Measurements from ENCODE around the gene HECTD1. TPM values are rescaled to one million over a fixed set of nuclear protein-coding genes. Genes with fewer than 3 reads are reported as not detected.

Gene HECTD1
- total and polyA plus RNA-seq, 9 of the 15 experiments (the other 6 are each of a cell fraction or from before 2014, with no cell fraction given): 27.9 to 111 (median 78.1) TPM

DNA sequence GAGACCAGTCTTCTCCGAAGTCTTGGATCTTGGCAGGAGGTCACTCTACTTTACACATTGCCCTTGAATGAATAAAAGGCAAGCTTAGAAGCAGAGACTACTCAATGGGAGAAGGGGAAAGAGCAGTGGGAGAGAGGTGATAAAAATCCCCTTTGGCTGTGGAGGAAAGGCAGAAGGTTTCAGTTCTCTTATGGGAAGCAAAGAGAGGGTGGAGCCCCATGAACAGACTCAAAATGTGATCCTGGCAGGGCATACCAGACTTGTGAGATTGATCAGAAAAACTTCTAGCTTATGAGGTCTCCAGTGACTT lies 49.6 kb upstream of the HECTD1 start:
- Histone ChIP-seq H4K20me1 (replicated peaks; ENCODE audit: control insufficient read depth, insufficient read depth, low read length) (no peaks in the 10 kb centered on the region), H2AFZ (ENCODE audit: low read depth, low read length) (no peak overlapping the region), H3K27me3 (ENCODE audit: control insufficient read depth in 2 of 2, insufficient read depth in 2 of 2, low read length in 2 of 2) (no peaks in the 10 kb centered on the region), H3K4me2 (ENCODE audit: insufficient read depth, low read length) (no peak overlapping the region), H3K4me1 (replicated peaks in 1 of 2; ENCODE audit: control insufficient read depth in 2 of 2, insufficient read depth in 2 of 2, low read length in 2 of 2) (no peaks in the 10 kb centered on the region; a peak in 2 of 5 replicates), H3K27ac (ENCODE audit: extremely low read depth, low read depth, low read length) (no peak overlapping the region), H3K79me2 (ENCODE audit: control insufficient read depth, insufficient read depth, low read length) (no peaks in the 10 kb centered on the region), H3K9ac (ENCODE audit: insufficient read depth in 1 of 2, low read depth in 2 of 2, low read length in 2 of 2) (no peak overlapping the region), H3K4me3 (no peak overlapping the region), H3K9me1 (ENCODE audit: control insufficient read depth, insufficient read depth, low read length) (no peaks in the 10 kb centered on the region), H3K9me3 (replicated peaks; ENCODE audit: control insufficient read depth, insufficient read depth, low read depth, low read length) (no peaks in the 10 kb centered on the region), H3K36me3 (ENCODE audit: control insufficient read depth, insufficient read depth, low read length) (no peaks in the 10 kb centered on the region)
- ATAC-seq: no peak
- WGBS (ENCODE audit: insufficient coverage, low coverage, missing lambda C conversion rate): 67% methylated on average over 1 of the region's 1 CpG
- BruUV-seq (replicated peaks): no TSS peak
- ChIA-PET POLR2A (interaction anchor here (0.6 kb wide), 1 partner anchor 27 kb away, joined by 3 read pairs; no protein-coding TSS in a partner anchor), CTCF (ENCODE audit: low intra/inter-chr PET ratio) (no interaction called here)
- no peak for DNase-seq (ENCODE audit: extremely low read depth in 1 of 4, low spot score in 3 of 4)
- in situ Hi-C loops (cut with MboI) (loop anchor here (5.0 kb wide), 1 partner anchor 45 kb away; no protein-coding TSS in a partner anchor), intact Hi-C loops (cut with micrococcal nuclease) (no loop called here)
- no peak for FAIRE-seq
- TF ChIP-seq TRIM24 (IDR thresholded peaks at IDR 0.05) (no peak), ETV6 (IDR thresholded peaks at IDR 0.05; ENCODE audit: borderline replicate concordance in 1 of 2, low read depth in 2 of 2, low read length in 1 of 2) (no peak), ETV6 (CRISPR knock-in tag; IDR thresholded peaks at IDR 0.05; ENCODE audit: borderline replicate concordance) (no peak), FOXJ3 (CRISPR knock-in tag; IDR thresholded peaks at IDR 0.05) (no peak), MEIS2 (IDR thresholded peaks at IDR 0.05; ENCODE audit: partially characterized antibody) (no peak), ZNF124 (CRISPR knock-in tag; IDR thresholded peaks at IDR 0.05) (no peak), MCM7 (IDR thresholded peaks at IDR 0.05) (no peak), CEBPB (tag; IDR thresholded peaks at IDR 0.05) (no peak), ZEB2 (IDR thresholded peaks at IDR 0.05) (no peak), ZNF174 (CRISPR knock-in tag; IDR thresholded peaks at IDR 0.05) (no peak), ZNF121 (CRISPR knock-in tag; conservative IDR thresholded peaks at IDR 0.05) (no peak), JUNB (CRISPR knock-in tag; conservative IDR thresholded peaks at IDR 0.05) (no peak)
- TF ChIP-seq, protein P1, sequence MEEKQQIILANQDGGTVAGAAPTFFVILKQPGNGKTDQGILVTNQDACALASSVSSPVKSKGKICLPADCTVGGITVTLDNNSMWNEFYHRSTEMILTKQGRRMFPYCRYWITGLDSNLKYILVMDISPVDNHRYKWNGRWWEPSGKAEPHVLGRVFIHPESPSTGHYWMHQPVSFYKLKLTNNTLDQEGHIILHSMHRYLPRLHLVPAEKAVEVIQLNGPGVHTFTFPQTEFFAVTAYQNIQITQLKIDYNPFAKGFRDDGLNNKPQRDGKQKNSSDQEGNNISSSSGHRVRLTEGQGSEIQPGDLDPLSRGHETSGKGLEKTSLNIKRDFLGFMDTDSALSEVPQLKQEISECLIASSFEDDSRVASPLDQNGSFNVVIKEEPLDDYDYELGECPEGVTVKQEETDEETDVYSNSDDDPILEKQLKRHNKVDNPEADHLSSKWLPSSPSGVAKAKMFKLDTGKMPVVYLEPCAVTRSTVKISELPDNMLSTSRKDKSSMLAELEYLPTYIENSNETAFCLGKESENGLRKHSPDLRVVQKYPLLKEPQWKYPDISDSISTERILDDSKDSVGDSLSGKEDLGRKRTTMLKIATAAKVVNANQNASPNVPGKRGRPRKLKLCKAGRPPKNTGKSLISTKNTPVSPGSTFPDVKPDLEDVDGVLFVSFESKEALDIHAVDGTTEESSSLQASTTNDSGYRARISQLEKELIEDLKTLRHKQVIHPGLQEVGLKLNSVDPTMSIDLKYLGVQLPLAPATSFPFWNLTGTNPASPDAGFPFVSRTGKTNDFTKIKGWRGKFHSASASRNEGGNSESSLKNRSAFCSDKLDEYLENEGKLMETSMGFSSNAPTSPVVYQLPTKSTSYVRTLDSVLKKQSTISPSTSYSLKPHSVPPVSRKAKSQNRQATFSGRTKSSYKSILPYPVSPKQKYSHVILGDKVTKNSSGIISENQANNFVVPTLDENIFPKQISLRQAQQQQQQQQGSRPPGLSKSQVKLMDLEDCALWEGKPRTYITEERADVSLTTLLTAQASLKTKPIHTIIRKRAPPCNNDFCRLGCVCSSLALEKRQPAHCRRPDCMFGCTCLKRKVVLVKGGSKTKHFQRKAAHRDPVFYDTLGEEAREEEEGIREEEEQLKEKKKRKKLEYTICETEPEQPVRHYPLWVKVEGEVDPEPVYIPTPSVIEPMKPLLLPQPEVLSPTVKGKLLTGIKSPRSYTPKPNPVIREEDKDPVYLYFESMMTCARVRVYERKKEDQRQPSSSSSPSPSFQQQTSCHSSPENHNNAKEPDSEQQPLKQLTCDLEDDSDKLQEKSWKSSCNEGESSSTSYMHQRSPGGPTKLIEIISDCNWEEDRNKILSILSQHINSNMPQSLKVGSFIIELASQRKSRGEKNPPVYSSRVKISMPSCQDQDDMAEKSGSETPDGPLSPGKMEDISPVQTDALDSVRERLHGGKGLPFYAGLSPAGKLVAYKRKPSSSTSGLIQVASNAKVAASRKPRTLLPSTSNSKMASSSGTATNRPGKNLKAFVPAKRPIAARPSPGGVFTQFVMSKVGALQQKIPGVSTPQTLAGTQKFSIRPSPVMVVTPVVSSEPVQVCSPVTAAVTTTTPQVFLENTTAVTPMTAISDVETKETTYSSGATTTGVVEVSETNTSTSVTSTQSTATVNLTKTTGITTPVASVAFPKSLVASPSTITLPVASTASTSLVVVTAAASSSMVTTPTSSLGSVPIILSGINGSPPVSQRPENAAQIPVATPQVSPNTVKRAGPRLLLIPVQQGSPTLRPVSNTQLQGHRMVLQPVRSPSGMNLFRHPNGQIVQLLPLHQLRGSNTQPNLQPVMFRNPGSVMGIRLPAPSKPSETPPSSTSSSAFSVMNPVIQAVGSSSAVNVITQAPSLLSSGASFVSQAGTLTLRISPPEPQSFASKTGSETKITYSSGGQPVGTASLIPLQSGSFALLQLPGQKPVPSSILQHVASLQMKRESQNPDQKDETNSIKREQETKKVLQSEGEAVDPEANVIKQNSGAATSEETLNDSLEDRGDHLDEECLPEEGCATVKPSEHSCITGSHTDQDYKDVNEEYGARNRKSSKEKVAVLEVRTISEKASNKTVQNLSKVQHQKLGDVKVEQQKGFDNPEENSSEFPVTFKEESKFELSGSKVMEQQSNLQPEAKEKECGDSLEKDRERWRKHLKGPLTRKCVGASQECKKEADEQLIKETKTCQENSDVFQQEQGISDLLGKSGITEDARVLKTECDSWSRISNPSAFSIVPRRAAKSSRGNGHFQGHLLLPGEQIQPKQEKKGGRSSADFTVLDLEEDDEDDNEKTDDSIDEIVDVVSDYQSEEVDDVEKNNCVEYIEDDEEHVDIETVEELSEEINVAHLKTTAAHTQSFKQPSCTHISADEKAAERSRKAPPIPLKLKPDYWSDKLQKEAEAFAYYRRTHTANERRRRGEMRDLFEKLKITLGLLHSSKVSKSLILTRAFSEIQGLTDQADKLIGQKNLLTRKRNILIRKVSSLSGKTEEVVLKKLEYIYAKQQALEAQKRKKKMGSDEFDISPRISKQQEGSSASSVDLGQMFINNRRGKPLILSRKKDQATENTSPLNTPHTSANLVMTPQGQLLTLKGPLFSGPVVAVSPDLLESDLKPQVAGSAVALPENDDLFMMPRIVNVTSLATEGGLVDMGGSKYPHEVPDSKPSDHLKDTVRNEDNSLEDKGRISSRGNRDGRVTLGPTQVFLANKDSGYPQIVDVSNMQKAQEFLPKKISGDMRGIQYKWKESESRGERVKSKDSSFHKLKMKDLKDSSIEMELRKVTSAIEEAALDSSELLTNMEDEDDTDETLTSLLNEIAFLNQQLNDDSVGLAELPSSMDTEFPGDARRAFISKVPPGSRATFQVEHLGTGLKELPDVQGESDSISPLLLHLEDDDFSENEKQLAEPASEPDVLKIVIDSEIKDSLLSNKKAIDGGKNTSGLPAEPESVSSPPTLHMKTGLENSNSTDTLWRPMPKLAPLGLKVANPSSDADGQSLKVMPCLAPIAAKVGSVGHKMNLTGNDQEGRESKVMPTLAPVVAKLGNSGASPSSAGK (IDR thresholded peaks at IDR 0.05): no peak

Measured in K562 (cell line).